Spleen (tissue), 7 donors: ENCODE measurements around the gene DNASE1L2.

Source experiments
- POLR2A ChIP-seq, 3 donors: fragments of 450-650 bp; IDR thresholded peaks; one replicate each; pipeline ENCODE4 v1.5.1; 2017; ENCODE audit warnings: antibody characterized with exemption in 3 of 3, mild to moderate bottlenecking in 1 of 3
- POLR2AphosphoS5 ChIP-seq, 3 donors: sonication (generic); formaldehyde crosslinking; IDR thresholded peaks; one replicate each; pipeline ENCODE4 v1.5.1; 2017; ENCODE audit warnings: antibody characterized with exemption in 3 of 3
- TF ChIP-seq, protein P1 (sequence below), 11 experiments: fragments of 200-600 bp in 7 of 11; fragments of 450-650 bp in 4 of 11; sonication (generic) in 4 of 11; IDR thresholded peaks in 8 of 11; conservative IDR thresholded peaks in 3 of 11; 1 replicate in 7 of 11; 2 replicates in 4 of 11; pipeline versions ENCODE4 v1.4.0 to v1.8.0; 2016 to 2021; ENCODE audit warnings: antibody characterized with exemption in 11 of 11, inconsistent platforms in 4 of 11, mild to moderate bottlenecking in 1 of 11
- donor health status: DM: no; HTN: no; CAD: no; lungs with moderate emphysema.
- donor health status: DM: no; HTN: no; CAD: no.
- donor health status: DM: no; HTN: no; CAD: no.

DNA sequence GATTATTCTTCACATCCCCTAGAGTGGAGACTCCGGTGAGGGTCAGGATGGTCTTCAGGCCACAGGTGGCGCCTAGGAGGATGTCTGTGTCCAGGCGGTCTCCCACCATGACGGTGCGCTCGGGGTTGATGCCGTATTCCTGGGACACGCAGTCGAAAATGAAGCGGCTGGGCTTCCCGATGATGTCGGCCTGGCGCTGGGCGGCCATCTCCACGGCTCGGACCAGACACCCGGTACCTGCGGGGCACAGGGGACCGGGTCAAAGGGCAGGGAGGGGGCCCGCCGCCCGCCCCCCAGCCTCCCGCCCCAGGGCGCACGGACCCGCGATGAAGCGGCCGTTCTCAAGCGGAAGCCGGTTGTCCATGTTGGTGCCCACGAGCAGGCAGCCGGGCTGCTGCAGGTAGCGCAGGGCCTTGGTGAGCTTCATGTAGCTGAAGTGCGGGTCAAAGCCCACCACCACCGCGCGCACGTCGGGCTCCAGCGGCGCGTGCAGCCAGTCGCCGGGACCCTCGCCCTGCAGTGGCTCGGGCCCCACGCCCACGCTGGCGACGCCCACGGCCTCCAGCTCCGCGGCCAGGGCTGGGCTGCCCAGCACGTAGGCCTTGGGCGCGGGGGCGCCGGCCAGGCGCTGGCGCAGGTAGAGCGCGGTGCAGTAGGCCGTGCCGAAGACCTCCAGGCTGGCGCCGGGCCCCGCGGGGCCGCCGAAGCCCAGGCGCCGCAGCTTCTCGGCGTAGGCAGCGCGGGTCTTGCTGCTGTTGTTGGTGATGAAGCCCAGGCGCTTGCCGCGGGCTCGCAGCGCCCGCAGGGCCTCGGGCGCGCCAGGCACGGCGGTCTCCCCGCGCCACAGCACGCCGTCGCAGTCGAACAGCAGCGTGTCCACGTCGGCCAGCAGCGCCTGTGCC lies 22.2 kb upstream of the DNASE1L2 start:
- TF ChIP-seq, protein P1, sequence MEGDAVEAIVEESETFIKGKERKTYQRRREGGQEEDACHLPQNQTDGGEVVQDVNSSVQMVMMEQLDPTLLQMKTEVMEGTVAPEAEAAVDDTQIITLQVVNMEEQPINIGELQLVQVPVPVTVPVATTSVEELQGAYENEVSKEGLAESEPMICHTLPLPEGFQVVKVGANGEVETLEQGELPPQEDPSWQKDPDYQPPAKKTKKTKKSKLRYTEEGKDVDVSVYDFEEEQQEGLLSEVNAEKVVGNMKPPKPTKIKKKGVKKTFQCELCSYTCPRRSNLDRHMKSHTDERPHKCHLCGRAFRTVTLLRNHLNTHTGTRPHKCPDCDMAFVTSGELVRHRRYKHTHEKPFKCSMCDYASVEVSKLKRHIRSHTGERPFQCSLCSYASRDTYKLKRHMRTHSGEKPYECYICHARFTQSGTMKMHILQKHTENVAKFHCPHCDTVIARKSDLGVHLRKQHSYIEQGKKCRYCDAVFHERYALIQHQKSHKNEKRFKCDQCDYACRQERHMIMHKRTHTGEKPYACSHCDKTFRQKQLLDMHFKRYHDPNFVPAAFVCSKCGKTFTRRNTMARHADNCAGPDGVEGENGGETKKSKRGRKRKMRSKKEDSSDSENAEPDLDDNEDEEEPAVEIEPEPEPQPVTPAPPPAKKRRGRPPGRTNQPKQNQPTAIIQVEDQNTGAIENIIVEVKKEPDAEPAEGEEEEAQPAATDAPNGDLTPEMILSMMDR (IDR thresholded peaks at IDR 0.05 in 8 of 11, conservative IDR thresholded peaks at IDR 0.05 in 3 of 11): no peak
- no peak for TF ChIP-seq POLR2A (IDR thresholded peaks at IDR 0.05)
- peak in 1 of 3 donors; percentile 26 for TF ChIP-seq POLR2AphosphoS5 (IDR thresholded peaks at IDR 0.05)
